HL-60 (cell line): Measurements from ENCODE around the gene ANKAR.
"Not testable (repeated sequence)": the region's sequence is repeated elsewhere in the genome, so short reads cannot be mapped to it uniquely, and the experiment has no call there.

Source experiments
- DNase-seq, 2 experiments: peaks; one replicate each; pipeline ENCODE4 v3.0.0-alpha.2; 2010 to 2020; ENCODE audit warnings: low read depth in 1 of 2, low spot score in 1 of 2
- H3K27ac ChIP-seq: fragments of 250-450 bp; sonication (Bioruptor Pico); replicated peaks from 2 replicates; pipeline ENCODE4 v1.5.1; 2020; ENCODE audit warnings: mild to moderate bottlenecking, moderate library complexity
- H3K27me3 ChIP-seq: fragments of 250-450 bp; sonication (Bioruptor Pico); 2 replicates; pipeline ENCODE4 v1.5.1; 2021; ENCODE audit warnings: mild to moderate bottlenecking, moderate library complexity; ENCODE audit not compliant: insufficient read depth, poor library complexity, severe bottlenecking
- H3K4me3 ChIP-seq: replicated peaks from 2 replicates; pipeline ENCODE4 v1.5.1; 2011; ENCODE audit warnings: mild to moderate bottlenecking, control low read depth, low read length; ENCODE audit not compliant: insufficient read depth
- CTCF ChIP-seq: IDR thresholded peaks from one replicate; pipeline ENCODE4 v1.5.1; 2011; ENCODE audit warnings: low read length, control low read depth, inconsistent platforms; ENCODE audit not compliant: insufficient read depth
- GABPA ChIP-seq: IDR thresholded peaks from 2 replicates; pipeline ENCODE4 v1.6.1; 2012; ENCODE audit warnings: low read depth
- POLR2AphosphoS5 ChIP-seq: IDR thresholded peaks from 2 replicates; pipeline ENCODE4 v1.6.1; 2012; ENCODE audit warnings: low read depth
- REST ChIP-seq: IDR thresholded peaks from 2 replicates; pipeline ENCODE4 v1.6.1; 2012; ENCODE audit warnings: low read depth; ENCODE audit not compliant: insufficient replicate concordance
- SPI1 ChIP-seq: IDR thresholded peaks from 2 replicates; pipeline ENCODE4 v1.6.1; 2012; ENCODE audit warnings: low read depth, mild to moderate bottlenecking, borderline replicate concordance

The ANKAR gene

DNA sequence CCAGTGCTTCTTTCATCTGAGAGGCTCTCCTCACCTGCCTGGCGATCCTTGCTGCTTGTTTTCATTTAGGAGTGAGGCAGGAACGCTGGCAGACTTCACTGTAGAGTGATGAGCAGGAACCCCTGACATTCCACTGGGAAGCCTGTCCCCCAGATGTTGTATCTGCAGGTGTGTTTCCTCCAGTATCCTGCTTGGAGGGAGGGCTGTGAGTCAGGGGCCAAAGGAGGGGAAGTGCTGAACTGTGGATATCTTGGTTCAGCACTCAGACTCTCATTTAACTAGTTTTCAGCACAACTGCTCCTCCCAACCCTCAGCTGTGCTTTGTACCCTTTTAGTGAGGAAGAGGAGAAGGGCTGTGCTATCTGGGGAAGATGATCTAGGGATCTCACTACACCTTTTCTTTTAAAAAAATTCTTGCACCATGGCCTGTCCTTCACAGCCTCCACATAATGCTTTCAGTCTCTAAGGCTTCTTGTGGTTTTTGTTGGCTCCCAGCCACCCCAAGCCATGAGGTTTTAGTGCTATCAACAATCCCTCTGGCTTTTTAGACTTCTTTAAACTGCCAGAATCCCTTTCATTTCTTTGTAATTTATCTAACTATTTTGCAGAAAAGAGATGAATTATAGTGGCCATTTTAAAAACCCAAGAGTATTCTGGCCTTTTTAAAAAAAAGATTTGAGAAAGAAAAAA is 11.2 kb downstream of the ANKAR start:
- peak in 1 of 2 experiments; percentile 64 for DNase-seq
- Histone ChIP-seq H3K27ac (no peak overlapping the region), H3K4me3 (no peak overlapping the region), H3K27me3 (no peaks in the 10 kb centered on the region)
- no peak for TF ChIP-seq REST
- TF ChIP-seq SPI1: peak; percentile 62; the same call in 1 of the 2 replicates
- no peak for TF ChIP-seq POLR2AphosphoS5
- TF ChIP-seq GABPA: no peak
- no peak for TF ChIP-seq CTCF

DNA sequence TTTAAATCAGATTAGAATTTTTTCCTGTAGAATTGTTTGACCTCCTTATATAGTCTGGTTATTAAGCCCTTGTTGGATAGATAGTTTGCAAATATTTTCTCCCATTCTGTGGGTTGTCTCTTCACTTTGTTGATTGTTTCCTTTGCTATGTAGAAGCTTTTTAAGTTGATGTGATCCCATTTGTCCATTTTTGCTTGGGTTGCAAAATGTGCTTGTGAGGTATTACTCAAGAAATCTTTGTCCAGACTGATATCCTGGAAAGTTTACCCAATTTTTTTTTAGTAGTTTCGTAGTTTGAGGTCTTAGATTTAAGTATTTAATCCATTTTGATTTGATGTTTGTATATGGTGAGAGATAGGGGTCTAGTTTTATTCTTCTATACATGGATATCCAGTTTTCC is 13.3 kb downstream of the ANKAR start:
- not testable (repeated sequence) for DNase-seq, H3K27ac ChIP-seq, H3K4me3 ChIP-seq, H3K27me3 ChIP-seq

DNA sequence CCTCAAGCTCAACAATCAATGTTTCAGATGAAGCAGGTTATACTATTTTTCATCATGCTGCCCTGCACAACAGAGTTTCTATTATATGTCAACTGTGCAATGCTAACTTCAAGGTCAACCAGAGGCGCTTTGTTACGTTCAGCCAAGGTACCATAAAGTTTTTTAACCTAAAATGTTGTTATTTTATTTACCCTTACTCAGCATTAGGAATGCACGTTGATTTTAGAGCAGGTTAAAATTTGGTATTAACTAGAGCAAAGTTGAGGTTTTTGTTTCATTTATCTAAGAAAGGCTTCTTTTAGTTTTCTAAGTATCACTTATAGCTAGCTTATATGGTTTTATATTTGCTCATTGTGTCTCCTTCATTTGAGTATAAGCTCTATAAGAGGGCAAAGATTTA is 21.8 kb downstream of the ANKAR start:
- H3K27me3 ChIP-seq: no peaks in the 10 kb centered on the region
- H3K4me3 ChIP-seq: no peak overlapping the region
- TF ChIP-seq GABPA (no peak), CTCF (no peak), REST (no peak), POLR2AphosphoS5 (no peak), SPI1 (no peak)
- DNase-seq: no peak
- no peak overlapping the region for H3K27ac ChIP-seq

DNA sequence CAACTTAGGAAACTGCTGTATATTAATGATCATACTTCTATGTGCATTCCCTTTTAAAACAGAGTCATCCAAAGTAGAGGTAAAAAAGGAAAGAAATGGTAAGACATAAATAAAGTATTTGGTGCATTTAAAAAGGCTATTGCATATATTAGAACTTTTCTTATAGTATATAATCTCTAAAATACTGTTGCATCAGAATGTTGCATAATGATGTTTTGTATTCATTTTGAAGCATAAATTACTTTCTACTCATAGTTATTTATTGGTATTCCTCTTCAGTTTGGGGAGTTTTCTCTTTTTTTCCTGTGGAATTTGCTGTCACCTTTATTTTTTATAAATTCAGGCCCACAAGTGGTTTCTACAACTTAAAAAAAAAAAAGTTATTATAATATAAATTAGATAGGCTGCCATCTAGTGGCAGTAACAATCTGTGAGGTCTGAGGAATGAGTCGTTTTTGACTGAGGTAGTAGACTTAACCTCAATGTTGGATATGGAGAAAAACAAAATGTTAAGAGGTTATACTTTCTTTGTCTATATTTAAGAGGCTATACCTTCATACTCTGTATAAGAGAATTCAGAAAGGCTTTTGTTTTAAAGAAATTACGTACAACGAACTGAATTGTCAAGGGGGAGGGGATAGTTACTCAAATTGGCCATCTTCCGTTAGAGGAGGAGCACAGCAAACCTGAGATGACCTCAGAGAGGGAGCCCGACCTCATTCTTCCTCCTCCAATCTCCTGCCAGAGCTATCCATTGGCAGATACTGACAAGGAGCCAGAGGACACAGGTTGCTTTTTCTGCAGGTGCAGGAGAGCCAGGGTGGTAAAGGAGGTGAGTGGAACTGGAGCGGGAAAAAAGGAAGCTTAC is 23.8 kb downstream of the ANKAR start:
- Histone ChIP-seq H3K27ac (peak overlapping the region; percentile 39), H3K27me3 (no peaks in the 10 kb centered on the region), H3K4me3 (peak overlapping the region; percentile 10; the same call in 1 of the 2 replicates)
- peak in 1 of 2 experiments; percentile 53 for DNase-seq
- TF ChIP-seq CTCF (peak; percentile 9), SPI1 (no peak), POLR2AphosphoS5 (no peak), GABPA (no peak)
